Neural cell (in vitro differentiated cells): ENCODE results near the gene PTPN5.

Experiments used
- EP300 ChIP-seq: fragments of 450-650 bp; conservative IDR thresholded peaks from 2 replicates; pipeline ENCODE4 v1.6.1; 2014; ENCODE audit warnings: antibody characterized with exemption, mild to moderate bottlenecking, moderate library complexity; ENCODE audit not compliant: poor library complexity, severe bottlenecking
- EZH2 ChIP-seq: fragments of 200-600, 300-800 bp; shearing (Covaris generic), sonication (generic); IDR thresholded peaks from 2 replicates; pipeline ENCODE4 v1.6.1; 2014; ENCODE audit warnings: antibody characterized with exemption, low read length, borderline replicate concordance, mild to moderate bottlenecking; ENCODE audit not compliant: insufficient read depth, poor library complexity, severe bottlenecking
- POLR2AphosphoS5 ChIP-seq: IDR thresholded peaks from 2 replicates; pipeline ENCODE4 v1.6.1; 2012
- TF ChIP-seq, protein P1 (sequence below): IDR thresholded peaks from 2 replicates; pipeline ENCODE4 v1.6.1; 2012; ENCODE audit warnings: borderline replicate concordance
- TF ChIP-seq, protein P2 (sequence below): fragments of 450-650 bp; IDR thresholded peaks from 2 replicates; pipeline ENCODE4 v1.5.1; 2014; ENCODE audit warnings: antibody characterized with exemption, mild to moderate bottlenecking, moderate library complexity; ENCODE audit not compliant: poor library complexity, severe bottlenecking

DNA sequence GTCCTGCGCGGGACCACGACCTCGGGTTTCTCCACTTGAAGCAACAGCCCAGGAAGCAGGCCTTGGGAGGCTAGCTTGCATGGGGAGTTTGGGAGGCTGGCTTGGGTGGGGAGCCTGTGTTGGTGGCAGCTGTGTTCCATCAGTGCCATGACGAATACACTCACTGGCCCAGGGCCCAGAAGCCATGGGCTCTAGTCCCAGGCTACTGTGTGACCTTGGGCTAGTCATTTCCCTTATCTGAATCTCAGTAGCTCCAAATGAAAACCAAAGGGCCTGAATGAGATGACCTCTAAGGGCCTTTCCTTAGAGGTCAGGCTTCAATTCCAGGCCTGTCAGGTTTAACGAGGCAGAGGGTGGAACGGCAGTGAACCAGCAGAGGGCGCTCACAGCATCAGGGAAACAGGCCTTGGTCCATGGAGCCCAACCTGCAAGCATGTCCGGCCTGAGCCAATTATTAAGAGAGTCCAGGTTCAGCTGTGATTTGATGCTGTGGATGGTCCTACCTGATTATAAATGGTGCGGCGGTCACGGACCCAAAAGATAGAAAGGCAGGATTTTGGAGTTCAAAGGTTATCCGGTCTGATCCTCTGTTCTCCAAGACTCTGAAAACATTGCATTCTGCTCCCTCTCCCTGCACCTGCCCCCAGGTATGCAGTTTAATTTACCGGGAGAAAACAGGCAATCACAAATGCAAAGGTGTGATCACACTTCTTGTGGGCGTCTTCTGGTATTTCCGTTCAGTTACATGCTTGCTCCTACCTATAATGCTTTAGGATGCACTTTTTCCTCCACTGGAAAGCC, 15.9 kb downstream of the PTPN5 start:
- no peak for TF ChIP-seq POLR2AphosphoS5
- no peak for TF ChIP-seq EZH2
- TF ChIP-seq, protein P1, sequence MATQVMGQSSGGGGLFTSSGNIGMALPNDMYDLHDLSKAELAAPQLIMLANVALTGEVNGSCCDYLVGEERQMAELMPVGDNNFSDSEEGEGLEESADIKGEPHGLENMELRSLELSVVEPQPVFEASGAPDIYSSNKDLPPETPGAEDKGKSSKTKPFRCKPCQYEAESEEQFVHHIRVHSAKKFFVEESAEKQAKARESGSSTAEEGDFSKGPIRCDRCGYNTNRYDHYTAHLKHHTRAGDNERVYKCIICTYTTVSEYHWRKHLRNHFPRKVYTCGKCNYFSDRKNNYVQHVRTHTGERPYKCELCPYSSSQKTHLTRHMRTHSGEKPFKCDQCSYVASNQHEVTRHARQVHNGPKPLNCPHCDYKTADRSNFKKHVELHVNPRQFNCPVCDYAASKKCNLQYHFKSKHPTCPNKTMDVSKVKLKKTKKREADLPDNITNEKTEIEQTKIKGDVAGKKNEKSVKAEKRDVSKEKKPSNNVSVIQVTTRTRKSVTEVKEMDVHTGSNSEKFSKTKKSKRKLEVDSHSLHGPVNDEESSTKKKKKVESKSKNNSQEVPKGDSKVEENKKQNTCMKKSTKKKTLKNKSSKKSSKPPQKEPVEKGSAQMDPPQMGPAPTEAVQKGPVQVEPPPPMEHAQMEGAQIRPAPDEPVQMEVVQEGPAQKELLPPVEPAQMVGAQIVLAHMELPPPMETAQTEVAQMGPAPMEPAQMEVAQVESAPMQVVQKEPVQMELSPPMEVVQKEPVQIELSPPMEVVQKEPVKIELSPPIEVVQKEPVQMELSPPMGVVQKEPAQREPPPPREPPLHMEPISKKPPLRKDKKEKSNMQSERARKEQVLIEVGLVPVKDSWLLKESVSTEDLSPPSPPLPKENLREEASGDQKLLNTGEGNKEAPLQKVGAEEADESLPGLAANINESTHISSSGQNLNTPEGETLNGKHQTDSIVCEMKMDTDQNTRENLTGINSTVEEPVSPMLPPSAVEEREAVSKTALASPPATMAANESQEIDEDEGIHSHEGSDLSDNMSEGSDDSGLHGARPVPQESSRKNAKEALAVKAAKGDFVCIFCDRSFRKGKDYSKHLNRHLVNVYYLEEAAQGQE = no peak
- TF ChIP-seq, protein P2, sequence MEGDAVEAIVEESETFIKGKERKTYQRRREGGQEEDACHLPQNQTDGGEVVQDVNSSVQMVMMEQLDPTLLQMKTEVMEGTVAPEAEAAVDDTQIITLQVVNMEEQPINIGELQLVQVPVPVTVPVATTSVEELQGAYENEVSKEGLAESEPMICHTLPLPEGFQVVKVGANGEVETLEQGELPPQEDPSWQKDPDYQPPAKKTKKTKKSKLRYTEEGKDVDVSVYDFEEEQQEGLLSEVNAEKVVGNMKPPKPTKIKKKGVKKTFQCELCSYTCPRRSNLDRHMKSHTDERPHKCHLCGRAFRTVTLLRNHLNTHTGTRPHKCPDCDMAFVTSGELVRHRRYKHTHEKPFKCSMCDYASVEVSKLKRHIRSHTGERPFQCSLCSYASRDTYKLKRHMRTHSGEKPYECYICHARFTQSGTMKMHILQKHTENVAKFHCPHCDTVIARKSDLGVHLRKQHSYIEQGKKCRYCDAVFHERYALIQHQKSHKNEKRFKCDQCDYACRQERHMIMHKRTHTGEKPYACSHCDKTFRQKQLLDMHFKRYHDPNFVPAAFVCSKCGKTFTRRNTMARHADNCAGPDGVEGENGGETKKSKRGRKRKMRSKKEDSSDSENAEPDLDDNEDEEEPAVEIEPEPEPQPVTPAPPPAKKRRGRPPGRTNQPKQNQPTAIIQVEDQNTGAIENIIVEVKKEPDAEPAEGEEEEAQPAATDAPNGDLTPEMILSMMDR = peak; percentile 21
- TF ChIP-seq EP300 = no peak
